Loucy (cell line): ENCODE data around the gene DSE.

Experiments used
- H2AFZ ChIP-seq: fragments of 200-600 bp; sonication (generic); 2 replicates; pipeline ENCODE4 v1.6.0; 2016; ENCODE audit warnings: antibody characterized with exemption, mild to moderate bottlenecking, low read length, moderate library complexity
- H3F3A ChIP-seq: fragments of 200-600 bp; 2 replicates; pipeline ENCODE4 v1.6.0; 2016; ENCODE audit warnings: antibody characterized with exemption, low read depth, mild to moderate bottlenecking
- H3K27me3 ChIP-seq: fragments of 200-600 bp; sonication (generic); 2 replicates; pipeline ENCODE4 v1.6.1; 2014; ENCODE audit warnings: low read length, mild to moderate bottlenecking; ENCODE audit not compliant: insufficient read depth, poor library complexity, severe bottlenecking
- H3K36me3 ChIP-seq: fragments of 200-600 bp; sonication (generic); 2 replicates; pipeline ENCODE4 v1.6.1; 2016; ENCODE audit warnings: low read length; ENCODE audit not compliant: insufficient read depth
- H3K4me1 ChIP-seq: fragments of 200-600 bp; sonication (generic); 2 replicates; pipeline ENCODE4 v1.5.1; 2014; ENCODE audit warnings: low read length, mild to moderate bottlenecking; ENCODE audit not compliant: insufficient read depth, poor library complexity, severe bottlenecking
- H3K4me2 ChIP-seq: fragments of 200-600 bp; sonication (generic); 2 replicates; pipeline ENCODE4 v1.6.0; 2014; ENCODE audit warnings: antibody characterized with exemption, low read length, low read depth, mild to moderate bottlenecking; ENCODE audit not compliant: poor library complexity, severe bottlenecking
- H3K4me3 ChIP-seq: fragments of 200-600 bp; sonication (generic); 2 replicates; pipeline ENCODE4 v1.5.1; 2014; ENCODE audit warnings: low read length, mild to moderate bottlenecking, mixed read lengths; ENCODE audit not compliant: poor library complexity, severe bottlenecking
- H3K79me2 ChIP-seq: fragments of 200-600 bp; sonication (generic); 2 replicates; pipeline ENCODE4 v1.6.1; 2014; ENCODE audit warnings: low read length; ENCODE audit not compliant: insufficient read depth
- H3K9ac ChIP-seq: fragments of 200-600 bp; sonication (generic); 2 replicates; pipeline ENCODE4 v1.6.0; 2014; ENCODE audit warnings: mild to moderate bottlenecking, low read depth, low read length, moderate library complexity; ENCODE audit not compliant: poor library complexity, severe bottlenecking
- H3K9me2 ChIP-seq: fragments of 200-600 bp; sonication (generic); replicated peaks from 2 replicates; pipeline ENCODE4 v1.6.1; 2016; ENCODE audit warnings: low read depth, low read length, mixed read lengths
- H3K9me3 ChIP-seq: fragments of 200-600 bp; sonication (generic); 2 replicates; pipeline ENCODE4 v1.6.1; 2014; ENCODE audit warnings: mild to moderate bottlenecking, antibody characterized with exemption, low read length, low read depth; ENCODE audit not compliant: insufficient read depth
- H4K20me1 ChIP-seq: fragments of 200-600 bp; sonication (generic); 2 replicates; pipeline ENCODE4 v1.6.0; 2014; ENCODE audit warnings: antibody characterized with exemption, low read length, mild to moderate bottlenecking; ENCODE audit not compliant: insufficient read depth, poor library complexity, severe bottlenecking
- CTCF ChIP-seq: fragments of 200-600 bp; sonication (generic); conservative IDR thresholded peaks from 2 replicates; pipeline ENCODE4 v1.5.1; 2014; ENCODE audit warnings: mild to moderate bottlenecking, antibody characterized with exemption, low read length
- EZH2phosphoT487 ChIP-seq: fragments of 200-600 bp; IDR thresholded peaks from 2 replicates; pipeline ENCODE4 v1.6.1; 2018; ENCODE audit warnings: antibody characterized with exemption, mild to moderate bottlenecking, moderate library complexity, borderline replicate concordance

DSE gene

GRCh38 chr6:116373300-116373699 lies 2.6 kb downstream of the DSE start:
- Histone ChIP-seq H3K79me2 (no peaks in the 10 kb centered on the region), H3K36me3 (no peaks in the 10 kb centered on the region), H3F3A (no peaks in the 10 kb centered on the region), H3K27me3 (peaks cover 7% of the 10 kb centered on the region), H4K20me1 (no peaks in the 10 kb centered on the region), H3K4me2 (no peak overlapping the region), H2AFZ (no peak overlapping the region), H3K4me3 (no peak overlapping the region), H3K4me1 (peaks cover 23% of the 10 kb centered on the region), H3K9me2 (no peaks in the 10 kb centered on the region), H3K9ac (no peak overlapping the region), H3K9me3 (no peaks in the 10 kb centered on the region)
- no peak for TF ChIP-seq CTCF
- TF ChIP-seq EZH2phosphoT487, result no peak

GRCh38 chr6:116373940-116374339 lies 3.2 kb downstream of the DSE start:
- Histone ChIP-seq H3K79me2 (no peaks in the 10 kb centered on the region), H3K4me1 (peaks cover 23% of the 10 kb centered on the region)

GRCh38 chr6:116374586-116374985 lies 3.8 kb downstream of the DSE start:
- Histone ChIP-seq H3K9me3 (no peaks in the 10 kb centered on the region), H3K4me2 (no peak overlapping the region), H3K9ac (no peak overlapping the region), H3K79me2 (no peaks in the 10 kb centered on the region), H3K4me3 (no peak overlapping the region), H3K4me1 (peaks cover 19% of the 10 kb centered on the region), H3K9me2 (no peaks in the 10 kb centered on the region), H3K27me3 (peaks cover 7% of the 10 kb centered on the region), H3F3A (no peaks in the 10 kb centered on the region), H3K36me3 (no peaks in the 10 kb centered on the region), H4K20me1 (no peaks in the 10 kb centered on the region), H2AFZ (no peak overlapping the region)
- TF ChIP-seq EZH2phosphoT487 (no peak), CTCF (no peak)

More at GRCh38 chr6:116373940-116374339, 3.2 kb downstream of the DSE start:
- Histone ChIP-seq H4K20me1 (no peaks in the 10 kb centered on the region), H2AFZ (no peak overlapping the region), H3K4me3 (no peak overlapping the region), H3K27me3 (peaks cover 7% of the 10 kb centered on the region), H3K9ac (no peak overlapping the region), H3K9me3 (no peaks in the 10 kb centered on the region), H3F3A (no peaks in the 10 kb centered on the region), H3K4me2 (no peak overlapping the region), H3K36me3 (no peaks in the 10 kb centered on the region), H3K9me2 (no peaks in the 10 kb centered on the region)
- no peak for TF ChIP-seq EZH2phosphoT487
- no peak for TF ChIP-seq CTCF
